Mammary epithelial cell (primary cell): ENCODE data around the gene DUSP28.

ENCODE experiments used
- EZH2 ChIP-seq: IDR thresholded peaks from 2 replicates; pipeline ENCODE4 v1.6.1; 2012; ENCODE audit warnings: low read length, inconsistent platforms, borderline replicate concordance
- TF ChIP-seq, protein P1 (sequence below), 2 donors: IDR thresholded peaks in 1 of 2; conservative IDR thresholded peaks in 1 of 2; 2 replicates each; pipeline ENCODE4 v1.5.1; 2011 to 2012; ENCODE audit warnings: inconsistent platforms in 2 of 2, low read length in 2 of 2, mild to moderate bottlenecking in 2 of 2, control low read depth in 1 of 2, low read depth in 1 of 2; ENCODE audit not compliant: insufficient read depth in 1 of 2; ENCODE audit errors: extremely low read depth in 1 of 2

DNA sequence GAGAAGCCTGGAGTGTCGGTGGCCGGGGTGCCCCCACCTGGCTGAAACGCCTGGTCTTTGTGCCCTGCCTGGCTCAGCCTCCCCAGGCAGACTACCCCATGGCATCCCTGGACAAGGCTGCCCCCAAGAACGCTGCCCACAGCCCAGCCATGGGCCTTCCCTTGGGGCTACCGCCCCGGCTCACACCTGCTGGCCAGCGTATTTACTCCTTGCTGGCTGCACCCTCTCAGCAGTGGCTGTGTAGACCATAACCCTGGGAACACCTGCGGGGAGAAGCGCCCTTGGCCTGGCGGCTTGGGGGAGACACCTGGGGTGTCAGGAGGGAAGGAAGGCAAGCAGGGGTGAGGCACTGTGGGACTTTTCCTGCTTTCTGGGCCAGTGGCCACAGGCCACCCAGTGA lies 43.7 kb downstream of the DUSP28 start:
- TF ChIP-seq, protein P1, sequence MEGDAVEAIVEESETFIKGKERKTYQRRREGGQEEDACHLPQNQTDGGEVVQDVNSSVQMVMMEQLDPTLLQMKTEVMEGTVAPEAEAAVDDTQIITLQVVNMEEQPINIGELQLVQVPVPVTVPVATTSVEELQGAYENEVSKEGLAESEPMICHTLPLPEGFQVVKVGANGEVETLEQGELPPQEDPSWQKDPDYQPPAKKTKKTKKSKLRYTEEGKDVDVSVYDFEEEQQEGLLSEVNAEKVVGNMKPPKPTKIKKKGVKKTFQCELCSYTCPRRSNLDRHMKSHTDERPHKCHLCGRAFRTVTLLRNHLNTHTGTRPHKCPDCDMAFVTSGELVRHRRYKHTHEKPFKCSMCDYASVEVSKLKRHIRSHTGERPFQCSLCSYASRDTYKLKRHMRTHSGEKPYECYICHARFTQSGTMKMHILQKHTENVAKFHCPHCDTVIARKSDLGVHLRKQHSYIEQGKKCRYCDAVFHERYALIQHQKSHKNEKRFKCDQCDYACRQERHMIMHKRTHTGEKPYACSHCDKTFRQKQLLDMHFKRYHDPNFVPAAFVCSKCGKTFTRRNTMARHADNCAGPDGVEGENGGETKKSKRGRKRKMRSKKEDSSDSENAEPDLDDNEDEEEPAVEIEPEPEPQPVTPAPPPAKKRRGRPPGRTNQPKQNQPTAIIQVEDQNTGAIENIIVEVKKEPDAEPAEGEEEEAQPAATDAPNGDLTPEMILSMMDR (conservative IDR thresholded peaks at IDR 0.05 in 1 of 2, IDR thresholded peaks at IDR 0.05 in 1 of 2; ENCODE audit: extremely low read depth in 1 of 2, insufficient read depth in 1 of 2, low read depth in 1 of 2, low read length in 2 of 2) = no peak
- TF ChIP-seq EZH2 = no peak
